MM.1S (cell line): ENCODE measurements around the gene SH3TC1.

Experiments used
- CTCF ChIP-seq: fragments of 300-600 bp; sonication (generic); IDR thresholded peaks from 2 replicates; pipeline ENCODE4 v1.5.1; 2016; ENCODE audit warnings: antibody characterized with exemption, low read length, mixed read lengths
- EZH2 ChIP-seq: fragments of 300-600 bp; sonication (generic); optimal IDR thresholded peaks from 2 replicates; pipeline ENCODE3; 2017; ENCODE audit warnings: low read depth, mild to moderate bottlenecking, antibody characterized with exemption, low read length, mixed read lengths
- EZH2phosphoT487 ChIP-seq: fragments of 300-600 bp; sonication (generic); IDR thresholded peaks from 2 replicates; pipeline ENCODE4 v1.6.1; 2018; ENCODE audit warnings: antibody characterized with exemption, low read length

GRCh38 chr4:8263397-8263796 lies 64.3 kb downstream of the SH3TC1 start:
- TF ChIP-seq CTCF (no peak), EZH2phosphoT487 (no peak), EZH2 (no peak)
